CD4-positive, alpha-beta T cell treated with Interleukin-10 for 1 hour (primary cell): ENCODE data around the gene SETBP1.

Experiments
- DNase-seq: peaks from one replicate; pipeline ENCODE4 v3.0.0-alpha.2; 2020

The SETBP1 gene

DNA sequence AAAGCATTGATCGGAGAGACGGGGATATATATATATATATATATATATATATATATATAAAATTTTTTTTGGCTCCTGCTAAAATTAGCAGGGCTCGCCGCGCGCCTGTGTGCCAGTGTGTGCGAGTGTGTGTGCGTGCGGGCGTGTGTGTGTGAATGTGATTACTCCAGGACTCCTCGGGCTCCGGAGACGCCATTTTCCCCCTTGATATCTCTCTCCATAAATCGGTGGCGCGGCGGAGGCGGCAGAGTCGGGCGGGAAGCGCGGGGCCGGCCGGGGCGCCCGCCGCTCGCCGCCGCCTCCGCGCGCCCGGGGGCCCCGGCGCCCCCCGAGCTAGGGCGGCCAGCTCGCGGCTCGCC lies 795 bp upstream of the SETBP1 start:
- peak; percentile 36 for DNase-seq

DNA sequence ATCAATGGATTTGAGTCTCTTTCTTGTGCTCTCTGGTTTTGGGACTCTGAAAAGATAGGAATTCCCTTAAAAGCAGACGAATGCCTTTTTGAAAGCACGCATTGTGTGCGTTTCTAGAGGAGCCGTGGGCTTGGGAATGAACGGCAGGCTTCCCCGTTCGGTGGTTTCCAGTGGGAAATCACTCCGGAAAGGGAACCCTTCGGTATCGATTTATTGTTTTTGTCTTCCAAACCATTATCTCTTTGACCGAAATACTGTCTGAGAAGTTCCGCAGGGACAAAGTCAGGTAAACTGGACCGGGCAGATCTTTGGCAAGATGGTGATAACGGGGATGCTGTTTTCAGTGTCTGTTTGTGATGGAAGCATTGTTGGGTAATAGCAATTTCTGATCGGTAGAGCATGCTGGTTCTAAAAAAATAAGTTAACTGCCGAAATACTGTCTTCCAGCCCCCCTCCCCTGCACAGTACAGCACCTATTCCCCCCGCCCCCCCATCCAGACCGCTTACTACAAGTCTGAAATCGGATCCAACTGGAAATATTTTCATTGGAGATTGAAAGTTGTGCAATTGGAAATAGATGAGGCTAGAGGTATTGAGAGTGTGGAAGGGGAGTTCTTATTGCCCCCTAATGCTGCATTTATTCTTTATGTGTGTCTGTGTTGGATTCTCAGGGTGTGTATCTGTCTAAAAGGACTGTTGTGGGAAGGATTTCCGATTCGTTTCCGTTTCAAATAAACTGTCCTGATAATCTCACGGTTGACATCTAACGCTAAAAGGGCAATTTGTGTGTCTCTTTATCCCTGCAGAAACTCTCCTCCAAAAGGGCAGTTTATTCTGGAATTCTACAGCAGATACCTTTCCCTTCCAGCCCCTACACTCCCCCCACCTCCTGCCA lies 635 bp downstream of the SETBP1 start:
- no peak for DNase-seq

- no peak for DNase-seq
Observed at GRCh38 chr18:44682201-44682870, 1.6 kb downstream of the SETBP1 start.

DNA sequence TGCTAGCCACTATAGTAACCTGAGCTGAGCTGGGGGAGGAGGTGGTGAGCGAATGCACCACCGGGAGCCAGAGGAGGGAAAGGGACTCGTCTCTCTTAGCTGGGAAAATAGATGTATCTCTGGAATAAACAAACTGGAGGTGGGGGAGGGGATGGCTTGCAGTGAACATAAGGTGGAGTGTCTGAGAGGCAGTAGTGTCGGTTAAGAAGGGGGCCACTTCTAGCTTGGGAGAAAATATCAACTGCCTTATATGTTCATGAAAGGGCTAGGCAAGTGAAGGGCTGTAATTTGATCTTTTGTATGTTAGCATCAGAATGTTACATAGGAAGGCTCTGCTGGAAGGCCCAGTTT lies 2.2 kb downstream of the SETBP1 start:
- no peak for DNase-seq

DNA sequence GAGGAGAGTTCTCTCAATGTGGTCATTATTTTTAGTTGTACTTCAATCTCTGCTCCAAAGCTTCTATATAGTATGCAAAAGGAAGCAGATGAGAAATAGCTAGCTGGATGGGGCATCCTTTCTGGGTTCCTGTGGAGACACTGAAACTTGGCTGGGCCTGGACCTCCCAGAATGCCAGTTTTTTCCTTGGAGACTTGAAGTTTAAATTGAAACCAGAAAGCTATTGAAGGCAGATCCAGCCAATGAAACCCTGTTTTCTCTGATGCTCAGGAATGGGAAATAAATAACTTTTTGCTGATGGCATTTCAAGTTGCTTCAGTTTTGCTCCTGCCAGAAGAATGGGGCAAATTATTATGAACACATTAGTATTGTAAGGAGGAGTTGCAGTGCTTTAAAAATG lies 2.9 kb downstream of the SETBP1 start:
- no peak for DNase-seq

- DNase-seq, result no peak
Observed at GRCh38 chr18:44685296-44685695, 4.6 kb downstream of the SETBP1 start.

DNA sequence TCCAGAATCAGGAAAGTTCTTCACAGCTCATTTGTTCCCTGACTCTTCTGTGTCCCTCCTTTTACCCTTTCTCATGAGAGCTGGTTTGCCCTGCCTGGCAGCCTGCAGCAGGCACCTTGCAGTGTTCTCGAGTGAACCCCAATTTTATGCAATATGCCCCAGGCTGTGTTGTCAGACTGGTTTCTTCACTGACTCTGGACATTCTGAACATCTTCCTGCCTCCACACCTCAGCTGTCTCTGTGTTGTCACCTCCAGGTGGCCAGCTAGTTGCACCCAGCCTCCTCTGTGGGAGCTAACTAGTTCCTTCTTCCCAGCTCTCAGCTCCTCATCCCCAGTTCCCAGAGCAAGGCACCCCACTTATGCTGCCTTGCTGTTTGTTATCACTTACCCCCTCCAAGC lies 5.5 kb downstream of the SETBP1 start:
- no peak for DNase-seq

- no peak for DNase-seq
Observed at GRCh38 chr18:44687421-44687820, 6.7 kb downstream of the SETBP1 start.

DNA sequence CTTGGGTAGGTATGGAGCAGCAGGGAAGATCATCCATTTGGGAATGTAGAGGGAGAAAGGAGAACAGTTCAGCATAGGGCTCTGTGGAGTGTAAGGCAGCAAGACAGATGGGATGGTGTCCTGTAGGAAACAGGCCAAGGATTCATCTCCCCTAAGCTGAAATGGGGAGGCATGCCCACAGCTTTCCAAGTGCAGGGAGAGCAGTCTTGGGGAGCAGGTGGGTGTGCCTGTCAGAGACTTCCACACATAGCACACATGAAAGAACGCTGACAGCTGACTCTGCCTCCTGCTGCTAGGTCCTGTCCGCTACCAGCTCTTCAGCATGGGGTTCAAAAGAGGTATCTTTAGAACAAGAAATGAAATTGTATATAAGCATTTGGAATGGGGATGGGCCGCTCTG lies 9.0 kb downstream of the SETBP1 start:
- no peak for DNase-seq

DNA sequence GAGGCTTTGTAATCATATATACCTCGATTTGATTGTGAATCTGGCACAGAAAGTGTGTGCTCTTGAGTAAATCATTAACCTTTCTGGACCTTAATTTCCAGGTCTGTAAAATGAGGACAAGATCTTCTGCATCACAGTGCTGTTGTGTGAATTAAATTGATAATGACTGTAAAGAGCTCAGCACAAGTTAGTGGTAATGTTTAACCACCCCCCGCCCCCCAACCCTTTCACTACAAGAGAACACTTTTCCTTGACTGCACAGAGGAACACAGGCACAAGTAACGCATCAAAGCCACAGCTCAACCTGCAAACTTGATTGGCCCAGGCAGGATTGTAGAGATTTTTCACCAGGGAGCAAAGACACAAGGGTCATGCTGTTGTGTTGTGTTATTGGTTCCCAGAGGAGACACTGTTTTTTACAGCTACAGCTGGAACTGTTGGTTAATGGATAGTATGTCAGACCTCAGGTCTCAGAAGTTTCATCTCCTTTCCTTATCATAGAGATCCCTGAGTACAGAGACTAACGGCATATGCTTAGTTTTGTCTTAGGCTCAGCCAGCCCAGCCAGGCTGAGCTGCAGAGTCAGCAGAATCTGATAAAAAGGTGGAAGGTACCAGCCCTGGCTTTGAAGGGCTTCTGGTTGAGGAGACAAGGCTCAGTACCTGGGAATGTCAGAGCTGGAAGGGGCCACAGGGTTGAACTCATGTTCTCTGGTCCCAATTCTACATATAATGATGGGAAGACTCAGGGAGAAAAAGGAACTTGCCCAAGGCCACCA lies 10.6 kb downstream of the SETBP1 start:
- DNase-seq, result no peak

DNA sequence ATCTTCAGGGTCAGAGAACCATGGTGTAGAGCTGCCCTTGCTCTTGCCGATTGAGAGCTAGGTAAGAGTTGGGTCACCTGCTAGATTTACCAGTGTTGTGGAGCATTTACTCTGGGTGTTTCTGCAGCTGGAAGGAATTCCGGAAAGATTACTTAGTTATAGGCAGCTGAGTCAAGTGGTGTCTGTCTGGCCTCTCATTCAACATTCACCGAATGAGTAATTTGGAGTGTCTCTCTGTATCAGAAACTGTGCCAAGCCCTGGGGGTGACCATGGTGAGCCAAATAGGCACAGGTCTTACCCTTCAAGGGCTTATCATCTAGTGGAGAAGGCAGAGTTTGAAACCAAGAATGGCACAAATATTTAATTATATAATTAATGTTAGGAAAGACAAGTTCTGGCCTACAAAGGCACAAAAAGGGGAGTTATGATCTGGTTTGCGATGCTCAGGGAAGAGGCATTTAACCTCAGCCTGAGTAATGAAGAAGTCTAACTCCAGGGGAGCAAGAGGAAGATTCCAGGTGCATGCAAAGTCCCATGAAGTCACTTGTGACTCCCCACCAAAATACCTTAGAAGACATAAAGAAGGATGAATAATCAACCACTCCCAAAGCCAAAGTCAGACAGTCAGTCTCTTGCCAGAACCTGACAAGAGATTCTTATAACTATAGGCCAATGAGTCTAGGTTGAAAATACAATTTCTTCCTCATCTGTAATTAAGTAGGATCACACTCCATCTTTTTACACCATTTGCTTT lies 12.5 kb downstream of the SETBP1 start:
- no peak for DNase-seq

DNA sequence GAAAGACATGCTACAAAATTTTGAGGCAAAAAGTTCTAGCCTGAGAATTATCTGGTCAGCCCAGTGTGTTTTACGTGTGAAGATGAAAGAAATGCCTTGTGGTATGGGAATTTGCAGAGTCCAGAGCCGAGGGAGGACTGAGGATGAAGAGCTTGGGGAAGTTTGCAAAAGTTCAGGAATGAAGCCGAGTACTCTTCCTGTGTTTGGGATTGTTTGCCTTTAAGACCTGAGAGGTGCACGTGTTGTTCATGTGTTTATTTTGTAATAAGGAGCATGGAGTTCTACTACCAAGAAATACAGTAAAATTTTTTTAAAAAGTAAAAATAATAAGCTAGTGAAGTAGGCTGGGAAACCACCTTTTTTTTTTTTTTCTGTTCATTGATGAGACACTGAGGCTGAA lies 14.8 kb downstream of the SETBP1 start:
- DNase-seq, result no peak

GRCh38 chr18:44696892-44697291 lies 16.2 kb downstream of the SETBP1 start:
- no peak for DNase-seq

DNA sequence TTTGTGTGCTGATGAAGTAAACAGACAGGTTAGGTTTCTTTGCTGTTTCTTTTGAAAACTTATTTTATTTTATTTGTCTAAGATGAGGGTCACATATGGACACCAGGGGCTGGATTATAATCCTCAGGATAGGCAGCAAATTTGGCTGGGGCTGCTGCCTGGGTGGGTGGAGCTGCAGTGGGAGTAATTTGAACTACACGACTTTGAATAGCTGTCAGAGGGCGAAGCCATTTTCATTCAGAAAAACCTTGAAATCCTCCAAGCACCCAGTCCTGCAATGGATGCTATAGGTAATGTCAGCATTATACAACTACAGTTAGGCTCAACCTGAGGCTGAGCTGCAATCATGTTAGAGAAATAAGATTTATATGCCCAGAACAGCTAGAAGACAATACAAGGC lies 16.6 kb downstream of the SETBP1 start:
- DNase-seq, result no peak

DNA sequence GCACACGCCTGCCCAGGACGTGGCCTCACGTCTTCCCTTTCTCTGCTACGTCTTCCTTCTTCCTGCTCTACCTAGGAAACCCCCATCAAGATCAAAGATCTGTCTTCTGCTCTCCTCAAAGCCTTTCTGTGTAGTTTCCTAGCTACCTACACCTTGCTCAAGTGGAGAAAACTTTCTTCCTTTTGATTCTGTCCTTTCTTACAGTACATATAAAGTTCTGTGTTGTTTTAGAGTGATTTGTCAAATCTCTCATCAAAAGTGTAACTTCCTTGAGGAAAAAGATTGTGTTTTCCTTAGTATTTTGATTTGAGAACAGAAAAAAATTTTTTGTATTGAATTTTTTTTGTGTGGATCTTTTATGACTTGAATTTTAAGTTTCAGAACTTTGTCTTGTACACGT lies 17.8 kb downstream of the SETBP1 start:
- DNase-seq, result no peak

- DNase-seq, result no peak
Observed at GRCh38 chr18:44699572-44700261, 19.0 kb downstream of the SETBP1 start.

DNA sequence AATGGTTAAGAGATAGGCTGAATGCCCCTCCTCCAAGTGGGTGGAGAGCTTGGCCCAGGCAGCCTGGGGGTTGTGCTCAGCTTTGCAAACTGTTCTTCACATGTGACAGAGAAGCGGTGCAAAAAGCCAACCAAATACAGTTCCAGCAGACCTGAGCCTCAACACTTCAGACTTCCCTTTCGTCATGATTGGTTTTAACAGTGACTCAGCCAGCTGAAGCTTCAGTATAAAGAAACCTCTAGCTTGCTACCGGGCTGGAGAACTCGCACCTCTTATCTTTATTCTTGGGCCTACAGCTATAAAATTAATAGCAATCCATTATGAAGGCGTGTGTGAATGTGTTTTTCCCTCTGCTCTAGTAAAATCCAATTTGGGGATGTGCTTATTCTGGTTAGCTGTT lies 20.0 kb downstream of the SETBP1 start:
- DNase-seq, result peak; percentile 53

- DNase-seq, result no peak
Observed at GRCh38 chr18:44701227-44701626, 20.5 kb downstream of the SETBP1 start.

GRCh38 chr18:44702594-44702993 lies 21.9 kb downstream of the SETBP1 start:
- DNase-seq, result no peak

- DNase-seq, result no peak
Observed at GRCh38 chr18:44704135-44704789, 23.6 kb downstream of the SETBP1 start.

- no peak for DNase-seq
Observed at GRCh38 chr18:44705075-44705675, 24.5 kb downstream of the SETBP1 start.
